IMR-90 (cell line): ENCODE data around the gene ZNF727. TPM values are rescaled to one million over a fixed set of nuclear protein-coding genes. Genes with fewer than 3 reads are reported as not detected.

Source experiments
- ATAC-seq: fragments of 200-7000 bp; cut with Tn5 transposase; 2 replicates; pipeline ENCODE4 v1.9.1; 2020; ENCODE audit warnings: low read depth, mild to moderate bottlenecking, moderate library complexity
- BruUV-seq: library from RNA; stranded (reverse); fragments of 400-500 nt; replicated peaks from 2 replicates; lab custom pipeline; 2021; lab: Mats Ljungman, UMichigan
- CTCF ChIA-PET: fragments of 300-600 bp; formaldehyde crosslinking; extraction: SDS; loops from one replicate; lab custom pipeline; 2021; ENCODE audit warnings: antibody characterized with exemption; lab: Yijun Ruan, JAX
- POLR2A ChIA-PET: fragments of 300-600 bp; sonication (Branson Sonifier 250); formaldehyde crosslinking; loops from one replicate; lab custom pipeline; 2022; ENCODE audit warnings: antibody characterized with exemption; ENCODE audit not compliant: unreplicated experiment; lab: Charles Lee
- DNase-seq: peaks from one replicate; pipeline ENCODE4 v3.0.0; 2013
- H2AFZ ChIP-seq: replicated peaks from 2 replicates; pipeline ENCODE3; 2013; ENCODE audit warnings: low read length, mild to moderate bottlenecking; ENCODE audit not compliant: poor library complexity
- H2AK5ac ChIP-seq: 2 replicates; pipeline ENCODE4 v1.6.1; 2013; ENCODE audit warnings: low read depth, low read length, inconsistent platforms
- H2AK9ac ChIP-seq: replicated peaks from 2 replicates; pipeline ENCODE3; 2013; ENCODE audit warnings: mild to moderate bottlenecking, low read depth, low read length, moderate library complexity; ENCODE audit not compliant: poor library complexity
- H2BK120ac ChIP-seq: 2 replicates; pipeline ENCODE4 v1.6.1; 2013; ENCODE audit warnings: low read depth, low read length, inconsistent platforms
- H2BK15ac ChIP-seq: 3 replicates; pipeline ENCODE4 v1.6.1; 2013; ENCODE audit warnings: low read depth, low read length, inconsistent platforms
- H2BK20ac ChIP-seq: 2 replicates; pipeline ENCODE4 v1.6.1; 2013; ENCODE audit warnings: low read depth, mild to moderate bottlenecking, inconsistent platforms, low read length, moderate library complexity
- H2BK5ac ChIP-seq: 2 replicates; pipeline ENCODE4 v1.6.1; 2013; ENCODE audit warnings: mild to moderate bottlenecking, low read depth, low read length, inconsistent platforms; ENCODE audit not compliant: poor library complexity, severe bottlenecking
- H3K14ac ChIP-seq: replicated peaks from 2 replicates; pipeline ENCODE4 v1.6.1; 2013; ENCODE audit warnings: low read depth, low read length, inconsistent platforms
- H3K18ac ChIP-seq: 2 replicates; pipeline ENCODE4 v1.6.1; 2013; ENCODE audit warnings: low read depth, low read length, control low read depth
- H3K23ac ChIP-seq: 2 replicates; pipeline ENCODE4 v1.6.1; 2013; ENCODE audit warnings: low read depth, low read length, inconsistent platforms
- H3K27ac ChIP-seq: 2 replicates; pipeline ENCODE4 v1.5.1; 2013; ENCODE audit warnings: mild to moderate bottlenecking, control low read depth, low read length; ENCODE audit not compliant: insufficient read depth
- H3K27me3 ChIP-seq: 2 replicates; pipeline ENCODE4 v1.6.1; 2013; ENCODE audit warnings: low read length; ENCODE audit not compliant: control insufficient read depth, insufficient read depth
- H3K36me3 ChIP-seq: 2 replicates; pipeline ENCODE4 v1.6.1; 2013; ENCODE audit warnings: low read length, mixed read lengths; ENCODE audit not compliant: control insufficient read depth, insufficient read depth
- H3K4ac ChIP-seq: 2 replicates; pipeline ENCODE4 v1.6.1; 2013; ENCODE audit warnings: low read depth, low read length, inconsistent platforms
- H3K4me1 ChIP-seq: 2 replicates; pipeline ENCODE4 v1.6.1; 2013; ENCODE audit warnings: low read length, mixed read lengths; ENCODE audit not compliant: control insufficient read depth, insufficient read depth
- H3K4me2 ChIP-seq: 2 replicates; pipeline ENCODE4 v1.6.1; 2013; ENCODE audit warnings: low read depth, mild to moderate bottlenecking, control low read depth, low read length, moderate library complexity
- H3K4me3 ChIP-seq: 2 replicates; pipeline ENCODE4 v1.5.1; 2013; ENCODE audit warnings: low read depth, mild to moderate bottlenecking, control low read depth, low read length, moderate library complexity; ENCODE audit not compliant: insufficient read depth
- H3K56ac ChIP-seq: 2 replicates; pipeline ENCODE4 v1.6.1; 2013; ENCODE audit warnings: low read length, inconsistent platforms; ENCODE audit not compliant: insufficient read depth; ENCODE audit errors: extremely low read depth
- H3K79me1 ChIP-seq, 2 experiments: 2 replicates each; pipeline ENCODE4 v1.6.1; 2013; ENCODE audit warnings: low read length in 2 of 2, inconsistent platforms in 1 of 2, low read depth in 1 of 2
- H3K9ac ChIP-seq: 2 replicates; pipeline ENCODE4 v1.6.1; 2013; ENCODE audit warnings: low read depth, low read length, control low read depth
- H3K9me1 ChIP-seq: 2 replicates; pipeline ENCODE4 v1.6.1; 2013; ENCODE audit warnings: low read length, inconsistent platforms; ENCODE audit not compliant: insufficient read depth
- H3K9me3 ChIP-seq: 2 replicates; pipeline ENCODE4 v1.6.1; 2013; ENCODE audit warnings: low read length; ENCODE audit not compliant: control insufficient read depth, insufficient read depth
- H4K20me1 ChIP-seq: 2 replicates; pipeline ENCODE4 v1.6.1; 2013; ENCODE audit warnings: low read length, inconsistent platforms; ENCODE audit not compliant: insufficient read depth
- H4K5ac ChIP-seq: 2 replicates; pipeline ENCODE4 v1.6.1; 2013; ENCODE audit warnings: mild to moderate bottlenecking, low read depth, low read length, control low read depth
- H4K8ac ChIP-seq, 2 experiments: 2 replicates each; pipeline ENCODE4 v1.6.1; 2013; ENCODE audit warnings: low read depth in 2 of 2, low read length in 2 of 2, control low read depth in 1 of 2, inconsistent platforms in 1 of 2
- H4K91ac ChIP-seq: 2 replicates; pipeline ENCODE4 v1.6.1; 2013; ENCODE audit warnings: low read depth, low read length, inconsistent platforms; ENCODE audit not compliant: insufficient read depth
- BHLHE40 ChIP-seq: fragments of 150-350 bp; IDR thresholded peaks from 2 replicates; pipeline ENCODE4 v1.6.1; 2016; ENCODE audit warnings: mild to moderate bottlenecking, low read depth, low read length
- CEBPB ChIP-seq: IDR thresholded peaks from 2 replicates; pipeline ENCODE4 v1.6.1; 2012; ENCODE audit warnings: low read depth, low read length, improper control_type of control experiment
- CHD1 ChIP-seq: IDR thresholded peaks from 2 replicates; pipeline ENCODE4 v1.6.1; 2012; ENCODE audit warnings: low read depth, low read length, improper control_type of control experiment
- CTCF ChIP-seq: conservative IDR thresholded peaks from 2 replicates; pipeline ENCODE4 v1.5.1; 2012; ENCODE audit warnings: mild to moderate bottlenecking, low read depth, low read length, improper control_type of control experiment
- ELK1 ChIP-seq: fragments of 150-350 bp; IDR thresholded peaks from 2 replicates; pipeline ENCODE4 v1.6.1; 2016; ENCODE audit warnings: low read depth, mild to moderate bottlenecking, low read length, moderate library complexity, borderline replicate concordance
- FOS ChIP-seq: fragments of 150-350 bp; IDR thresholded peaks from 2 replicates; pipeline ENCODE4 v1.6.1; 2016; ENCODE audit warnings: low read depth, low read length
- MAFK ChIP-seq: IDR thresholded peaks from 2 replicates; pipeline ENCODE4 v1.6.1; 2012; ENCODE audit warnings: low read depth, low read length, improper control_type of control experiment
- MAZ ChIP-seq: IDR thresholded peaks from 2 replicates; pipeline ENCODE4 v1.6.1; 2012; ENCODE audit warnings: low read depth, mild to moderate bottlenecking, low read length, improper control_type of control experiment, moderate library complexity, borderline replicate concordance
- MXI1 ChIP-seq: IDR thresholded peaks from 2 replicates; pipeline ENCODE4 v1.6.1; 2012; ENCODE audit warnings: low read depth, mild to moderate bottlenecking, low read length, moderate library complexity, borderline replicate concordance
- NFE2L2 ChIP-seq: fragments of 150-350 bp; IDR thresholded peaks from 2 replicates; pipeline ENCODE4 v1.6.1; 2016; ENCODE audit warnings: low read depth, mild to moderate bottlenecking, low read length
- POLR2A ChIP-seq: IDR thresholded peaks from 2 replicates; pipeline ENCODE4 v1.6.1; 2012; ENCODE audit warnings: mild to moderate bottlenecking, low read depth, low read length
- RAD21 ChIP-seq: IDR thresholded peaks from 2 replicates; pipeline ENCODE4 v1.6.1; 2012; ENCODE audit warnings: low read length, improper control_type of control experiment
- RCOR1 ChIP-seq: IDR thresholded peaks from 2 replicates; pipeline ENCODE4 v1.6.1; 2012; ENCODE audit warnings: mild to moderate bottlenecking, low read length, improper control_type of control experiment; ENCODE audit not compliant: insufficient replicate concordance
- RFX5 ChIP-seq: IDR thresholded peaks from 2 replicates; pipeline ENCODE4 v1.8.0; 2012; ENCODE audit warnings: low read depth, mild to moderate bottlenecking, low read length, moderate library complexity
- SMC3 ChIP-seq: fragments of 150-350 bp; IDR thresholded peaks from 2 replicates; pipeline ENCODE4 v1.6.1; 2016; ENCODE audit warnings: low read depth, mild to moderate bottlenecking, antibody characterized with exemption, low read length, moderate library complexity
- USF2 ChIP-seq: fragments of 150-350 bp; IDR thresholded peaks from 2 replicates; pipeline ENCODE4 v1.6.1; 2017; ENCODE audit warnings: mild to moderate bottlenecking, antibody characterized with exemption, low read length, low read depth
- WGBS, 2 experiments: methylation state at CpG; one replicate each; pipeline versions ENCODE4 v1.1.5 to v1.1.7; 2013; ENCODE audit warnings: missing lambda C conversion rate in 2 of 2; ENCODE audit not compliant: insufficient read length in 1 of 2; ENCODE audit errors: extremely low coverage in 2 of 2; 5-methylcytosine and 5-hydroxymethylcytosine counted together
- dilution Hi-C: fragments of 300-500 bp; cut with HindIII; formaldehyde crosslinking; loops from one replicate; pipeline ENCODE4 v1.14.3; 2018; ENCODE audit warnings: low sequenced_read_pairs; ENCODE audit not compliant: unreplicated experiment
- in situ Hi-C: fragments of 300-500 bp; cut with MboI; formaldehyde crosslinking; loops from 3 replicates; pipeline ENCODE4 v1.14.3; 2019; ENCODE audit warnings: low sequenced_read_pairs, inconsistent platforms, mixed read lengths
- intact Hi-C: fragments of 100-400 bp; cut with micrococcal nuclease; formaldehyde crosslinking; loops from 2 replicates; pipeline ENCODE4 v1.10.0; 2022
- polyA plus RNA-seq, 3 experiments: library from polyadenylated mRNA; depleted of rRNA; stranded (reverse); fragments of >200 nt; gene quantifications; 2 replicates each; pipeline ENCODE4 v1.2.3, GENCODE V29; 2012; ENCODE audit warnings: low replicate concordance in 1 of 3
- total RNA-seq: library from RNA; depleted of rRNA; stranded (reverse); fragments of >200 nt; gene quantifications from 2 replicates; pipeline ENCODE4 v1.2.3, GENCODE V29; 2012

Gene ZNF727
- total and polyA plus RNA-seq, 2 of the 4 experiments (the other 2 are of a cell fraction): not detected

- no peak overlapping the region for H2BK5ac ChIP-seq
- ChIA-PET CTCF (no interaction called here), POLR2A (no interaction called here)
- ATAC-seq (no peak), DNase-seq (no peak)
- H4K5ac ChIP-seq: no peak overlapping the region
- H3K4me2 ChIP-seq: no peak overlapping the region
- no peak overlapping the region for H3K18ac ChIP-seq
- no peaks in the 10 kb centered on the region for H3K4me1 ChIP-seq
- no peak overlapping the region for H3K14ac ChIP-seq
- in situ Hi-C loops (no loop called here), dilution Hi-C loops (no loop called here), intact Hi-C loops (no loop called here)
- no peak overlapping the region for H3K4ac ChIP-seq
- no peaks in the 10 kb centered on the region for H3K9me1 ChIP-seq
- no peak overlapping the region for H4K91ac ChIP-seq
- H2BK20ac ChIP-seq: no peak overlapping the region
- H2BK15ac ChIP-seq: no peak overlapping the region
- peaks cover 14% of the 10 kb centered on the region for H3K9me3 ChIP-seq
- H2BK120ac ChIP-seq: no peak overlapping the region
- no peaks in the 10 kb centered on the region for H3K36me3 ChIP-seq
- H2AK9ac ChIP-seq: no peak overlapping the region
- H4K20me1 ChIP-seq: no peaks in the 10 kb centered on the region
- no CpG with 5 or more reads among the region's 3 CpGs for WGBS, 2 experiments
- TF ChIP-seq NFE2L2: no peak
- no peak for TF ChIP-seq SMC3
- no peak for TF ChIP-seq MAFK
- no peak for TF ChIP-seq CHD1
- no peak for TF ChIP-seq RFX5
- TF ChIP-seq RAD21: no peak
- TF ChIP-seq RCOR1: no peak
- TF ChIP-seq USF2: no peak
- TF ChIP-seq ELK1: no peak
- TF ChIP-seq BHLHE40: no peak
- no peak for TF ChIP-seq POLR2A
- no peak for TF ChIP-seq MXI1
- no peak for TF ChIP-seq CTCF
- TF ChIP-seq MAZ: no peak
- no peak for TF ChIP-seq FOS
- no peak for TF ChIP-seq CEBPB
- no peak overlapping the region for H3K23ac ChIP-seq
- no TSS peak for BruUV-seq
- H3K79me1 ChIP-seq: no peaks in the 10 kb centered on the region
- no peak overlapping the region for H3K4me3 ChIP-seq
- no peak overlapping the region for H3K9ac ChIP-seq
- H2AFZ ChIP-seq: no peak overlapping the region
- H4K8ac ChIP-seq: no peak overlapping the region
- H3K56ac ChIP-seq: no peak overlapping the region
- H2AK5ac ChIP-seq: no peak overlapping the region
- H3K27me3 ChIP-seq: no peaks in the 10 kb centered on the region
- no peak overlapping the region for H3K27ac ChIP-seq
Observed at GRCh38 chr7:64035388-64035787, 9.8 kb upstream of the ZNF727 start.
